PFSK-1 (cell line): ENCODE data around the gene SLC6A6.

Experiments used
- FOXP2 ChIP-seq: optimal IDR thresholded peaks from 2 replicates; pipeline ENCODE3; 2011; ENCODE audit warnings: borderline replicate concordance, control low read depth, inconsistent platforms; ENCODE audit not compliant: insufficient read depth; ENCODE audit errors: extremely low read length, extremely low read depth
- POLR2AphosphoS5 ChIP-seq: IDR thresholded peaks from 2 replicates; pipeline ENCODE4 v1.6.1; 2012; ENCODE audit warnings: low read depth, mild to moderate bottlenecking, control low read depth, low read length, moderate library complexity
- TAF1 ChIP-seq: IDR thresholded peaks from 2 replicates; pipeline ENCODE4 v1.6.1; 2012; ENCODE audit warnings: low read length, control low read depth, borderline replicate concordance; ENCODE audit not compliant: insufficient read depth
- TF ChIP-seq, protein P1 (sequence below), 2 experiments: IDR thresholded peaks; 2 replicates each; pipeline versions ENCODE4 v1.6.1 to v1.8.0; 2011 to 2012; ENCODE audit warnings: low read depth in 2 of 2, low read length in 2 of 2, control low read depth in 1 of 2, inconsistent platforms in 1 of 2, mild to moderate bottlenecking in 1 of 2, moderate library complexity in 1 of 2; ENCODE audit not compliant: insufficient read depth in 1 of 2

- TF ChIP-seq POLR2AphosphoS5 (no peak), TAF1 (no peak), FOXP2 (no peak)
- TF ChIP-seq, protein P1, sequence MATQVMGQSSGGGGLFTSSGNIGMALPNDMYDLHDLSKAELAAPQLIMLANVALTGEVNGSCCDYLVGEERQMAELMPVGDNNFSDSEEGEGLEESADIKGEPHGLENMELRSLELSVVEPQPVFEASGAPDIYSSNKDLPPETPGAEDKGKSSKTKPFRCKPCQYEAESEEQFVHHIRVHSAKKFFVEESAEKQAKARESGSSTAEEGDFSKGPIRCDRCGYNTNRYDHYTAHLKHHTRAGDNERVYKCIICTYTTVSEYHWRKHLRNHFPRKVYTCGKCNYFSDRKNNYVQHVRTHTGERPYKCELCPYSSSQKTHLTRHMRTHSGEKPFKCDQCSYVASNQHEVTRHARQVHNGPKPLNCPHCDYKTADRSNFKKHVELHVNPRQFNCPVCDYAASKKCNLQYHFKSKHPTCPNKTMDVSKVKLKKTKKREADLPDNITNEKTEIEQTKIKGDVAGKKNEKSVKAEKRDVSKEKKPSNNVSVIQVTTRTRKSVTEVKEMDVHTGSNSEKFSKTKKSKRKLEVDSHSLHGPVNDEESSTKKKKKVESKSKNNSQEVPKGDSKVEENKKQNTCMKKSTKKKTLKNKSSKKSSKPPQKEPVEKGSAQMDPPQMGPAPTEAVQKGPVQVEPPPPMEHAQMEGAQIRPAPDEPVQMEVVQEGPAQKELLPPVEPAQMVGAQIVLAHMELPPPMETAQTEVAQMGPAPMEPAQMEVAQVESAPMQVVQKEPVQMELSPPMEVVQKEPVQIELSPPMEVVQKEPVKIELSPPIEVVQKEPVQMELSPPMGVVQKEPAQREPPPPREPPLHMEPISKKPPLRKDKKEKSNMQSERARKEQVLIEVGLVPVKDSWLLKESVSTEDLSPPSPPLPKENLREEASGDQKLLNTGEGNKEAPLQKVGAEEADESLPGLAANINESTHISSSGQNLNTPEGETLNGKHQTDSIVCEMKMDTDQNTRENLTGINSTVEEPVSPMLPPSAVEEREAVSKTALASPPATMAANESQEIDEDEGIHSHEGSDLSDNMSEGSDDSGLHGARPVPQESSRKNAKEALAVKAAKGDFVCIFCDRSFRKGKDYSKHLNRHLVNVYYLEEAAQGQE (IDR thresholded peaks at IDR 0.05; ENCODE audit: insufficient read depth in 1 of 2, low read depth in 2 of 2, low read length in 2 of 2), result no peak
Observed at GRCh38 chr3:14459787-14460186, 57.4 kb downstream of the SLC6A6 start.
